HG02938 (cell line): ENCODE data around the gene NHERF2.

Source experiments
- ATAC-seq: cut with Tn5 transposase; IDR thresholded peaks from one replicate; pipeline ENCODE4 v1.9.1; 2021; ENCODE audit warnings: mild to moderate bottlenecking, moderate library complexity; ENCODE audit not compliant: unreplicated experiment

Gene NHERF2

GRCh38 chr16:2026461-2027023, at the start of gene NHERF2:
TSS of gene NHERF2 (plus strand) at chr16:2026902. CDS start at chr16:2027006, 104 bp downstream.
- no peak for ATAC-seq

- no peak for ATAC-seq
Observed at GRCh38 chr16:1976951-1977874, 49.5 kb upstream of the NHERF2 start.

- no peak for ATAC-seq
Observed at GRCh38 chr16:1977875-1978268, 48.8 kb upstream of the NHERF2 start.

- ATAC-seq: no peak
Observed at GRCh38 chr16:1978476-1979120, 48.1 kb upstream of the NHERF2 start.

GRCh38 chr16:1979271-1980029, 47.3 kb upstream of the NHERF2 start:
- ATAC-seq: no peak

- no peak for ATAC-seq
Observed at GRCh38 chr16:1980030-1980769, 46.5 kb upstream of the NHERF2 start.

- ATAC-seq: no peak
Observed at GRCh38 chr16:1980770-1981087, 46.0 kb upstream of the NHERF2 start.

GRCh38 chr16:1981398-1981836, 45.3 kb upstream of the NHERF2 start, which contains the start of gene NOXO1:
TSS of gene NOXO1 (minus strand) at chr16:1981469. CDS start at chr16:1981179, 290 bp downstream.
- no peak for ATAC-seq

GRCh38 chr16:1982013-1982433, 44.7 kb upstream of the NHERF2 start:
- ATAC-seq: no peak

GRCh38 chr16:1982991-1983543, 43.6 kb upstream of the NHERF2 start:
- ATAC-seq: no peak

GRCh38 chr16:1983544-1984346, 43.0 kb upstream of the NHERF2 start, which contains the start of gene GFER:
TSS of gene GFER (plus strand) at chr16:1984193. CDS start at chr16:1984219, 26 bp downstream.
- peak; percentile 58 for ATAC-seq

- no peak for ATAC-seq
Observed at GRCh38 chr16:1984347-1985225, 42.1 kb upstream of the NHERF2 start.

- ATAC-seq: no peak
Observed at GRCh38 chr16:1985466-1986150, 41.1 kb upstream of the NHERF2 start.

GRCh38 chr16:1987198-1987597, 39.5 kb upstream of the NHERF2 start:
- ATAC-seq: no peak

- no peak for ATAC-seq
Observed at GRCh38 chr16:1989209-1990100, 37.2 kb upstream of the NHERF2 start, which contains the start of gene SYNGR3. TSS of gene SYNGR3 (plus strand) at chr16:1989970. CDS start at chr16:1990103, 133 bp downstream.

GRCh38 chr16:1990101-1990350, 36.7 kb upstream of the NHERF2 start:
- no peak for ATAC-seq
